Mucosa of stomach (tissue), 1 donor: Measurements from ENCODE around the gene RFWD3.

ENCODE experiments used
- H3K27me3 ChIP-seq: one replicate; pipeline ENCODE4 v1.7.0; 2013; ENCODE audit warnings: mild to moderate bottlenecking, low read length; ENCODE audit not compliant: control insufficient read depth, insufficient read depth
- H3K36me3 ChIP-seq: one replicate; pipeline ENCODE4 v1.7.0; 2013; ENCODE audit warnings: low read length; ENCODE audit not compliant: control insufficient read depth, insufficient read depth
- H3K4me1 ChIP-seq: one replicate; pipeline ENCODE4 v1.7.0; 2013; ENCODE audit warnings: mild to moderate bottlenecking, low read length; ENCODE audit not compliant: control insufficient read depth, insufficient read depth
- H3K4me3 ChIP-seq: one replicate; pipeline ENCODE4 v1.7.0; 2013; ENCODE audit warnings: low read length
- H3K9ac ChIP-seq: one replicate; pipeline ENCODE4 v1.7.0; 2013; ENCODE audit warnings: mild to moderate bottlenecking, low read length, moderate library complexity
- H3K9me3 ChIP-seq: one replicate; pipeline ENCODE4 v1.7.0; 2013; ENCODE audit warnings: mild to moderate bottlenecking, low read length, moderate library complexity; ENCODE audit not compliant: control insufficient read depth
- donor health status: Pancreatic carcinoma.

Gene RFWD3

DNA sequence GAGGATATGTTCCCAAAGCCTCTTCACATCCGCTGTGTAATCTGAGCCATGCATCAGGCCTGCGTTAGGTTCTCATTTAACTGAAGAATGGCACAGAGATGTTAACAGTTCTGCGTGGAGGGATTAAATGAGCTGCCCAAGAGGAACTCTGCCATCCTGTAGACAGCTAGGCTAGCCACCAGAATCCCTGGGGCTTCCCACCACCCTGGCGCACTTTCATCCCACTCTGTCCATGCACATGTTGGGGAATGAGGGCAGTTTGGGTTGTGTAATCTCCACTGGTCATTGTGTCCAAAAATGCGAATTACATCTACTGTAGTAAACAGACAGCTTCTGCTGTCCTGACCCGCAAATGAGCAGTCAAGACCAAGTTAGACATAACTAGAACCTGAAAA is 58.7 kb downstream of the RFWD3 start:
- H3K9ac ChIP-seq = no peak overlapping the region
- H3K4me1 ChIP-seq = peaks cover 14% of the 10 kb centered on the region
- H3K36me3 ChIP-seq = no peaks in the 10 kb centered on the region
- no peak overlapping the region for H3K4me3 ChIP-seq
- H3K27me3 ChIP-seq = no peaks in the 10 kb centered on the region
- H3K9me3 ChIP-seq = no peaks in the 10 kb centered on the region

DNA sequence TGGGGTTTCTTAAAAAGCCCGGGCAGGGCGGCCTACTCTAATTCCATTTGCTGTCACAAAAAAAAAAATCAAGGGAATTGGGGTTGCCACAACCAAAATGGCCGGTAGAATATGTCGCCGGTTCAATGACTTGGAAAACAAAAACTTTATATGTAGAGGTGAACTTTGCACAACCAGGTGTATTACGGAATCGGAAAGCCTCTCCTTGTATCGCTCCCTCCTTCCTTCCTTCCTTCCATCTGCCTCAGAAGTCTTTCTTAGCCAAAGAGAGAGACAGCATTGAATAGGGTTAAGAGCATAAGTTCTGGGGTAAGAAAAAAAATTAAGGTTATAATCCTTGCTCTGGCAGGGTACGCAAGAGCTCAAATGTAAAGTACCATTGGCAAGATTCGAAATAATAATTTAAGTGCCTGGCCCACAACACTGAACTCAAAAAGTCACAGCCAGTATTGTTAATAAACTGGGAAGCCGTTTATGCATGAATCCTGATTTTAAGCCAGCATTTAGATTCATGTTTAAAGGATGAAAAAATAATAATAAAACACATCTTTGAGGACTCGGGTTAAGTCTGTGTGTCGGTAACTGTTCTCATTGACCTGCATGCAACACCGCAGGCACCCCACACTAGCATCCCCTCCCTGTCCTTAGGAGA is 59.2 kb downstream of the RFWD3 start:
- no peaks in the 10 kb centered on the region for H3K27me3 ChIP-seq
- peak overlapping the region; percentile 87 for H3K9ac ChIP-seq
- H3K4me3 ChIP-seq = peak overlapping the region; percentile 70
- H3K9me3 ChIP-seq = no peaks in the 10 kb centered on the region
- H3K36me3 ChIP-seq = no peaks in the 10 kb centered on the region
- peaks cover 14% of the 10 kb centered on the region for H3K4me1 ChIP-seq

DNA sequence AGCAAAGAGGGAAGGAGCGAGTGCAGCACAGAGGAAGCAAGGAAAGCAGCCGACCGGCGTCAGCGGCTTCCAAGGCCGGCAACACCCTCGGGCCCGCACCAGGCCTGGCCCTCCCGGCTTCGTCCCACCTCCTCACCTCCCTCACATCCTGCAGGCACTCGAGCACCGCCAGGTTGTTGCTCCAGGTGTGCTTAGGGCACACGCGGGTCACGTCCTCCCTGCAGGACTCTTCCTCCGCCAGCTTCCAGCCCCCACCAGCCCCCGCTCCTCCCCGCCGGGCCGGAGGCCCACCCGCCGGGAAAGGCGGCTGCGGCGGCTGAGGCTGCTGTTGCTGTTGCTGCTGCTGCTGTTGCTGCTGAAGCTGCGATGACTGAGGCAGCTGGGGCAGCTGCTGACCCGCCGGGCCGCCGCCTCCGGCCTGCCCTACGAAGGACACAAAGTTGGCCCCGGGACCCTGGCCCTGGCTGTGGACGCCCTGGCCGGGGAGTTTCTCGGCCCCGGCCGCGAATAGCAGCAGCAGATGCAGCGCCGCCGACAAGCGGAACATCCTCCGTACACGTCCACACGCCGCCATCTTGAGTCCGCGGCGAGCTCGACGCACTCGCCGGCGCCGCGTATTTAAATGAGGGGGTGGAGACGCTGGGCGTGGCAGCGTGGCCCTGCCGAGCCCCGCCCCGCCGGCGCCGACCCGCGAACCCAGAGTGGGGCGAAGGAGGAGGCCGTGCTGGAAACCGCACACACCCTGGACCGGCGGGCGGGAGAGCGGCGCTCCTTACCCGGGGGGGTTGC is 60.0 kb downstream of the RFWD3 start, which contains the start of gene GLG1:
TSS of gene GLG1 (minus strand) at position 594 of the 789 bp plus-strand sequence. CDS start at position 574, 20 bp downstream.
- peak within 1 kb of the TSS; percentile 70 for H3K4me3 ChIP-seq
- H3K9me3 ChIP-seq = no peaks in the 10 kb centered on the region
- H3K27me3 ChIP-seq = no peaks in the 10 kb centered on the region
- no peaks in the 10 kb centered on the region for H3K36me3 ChIP-seq
- peak within 1 kb of the TSS; percentile 87 for H3K9ac ChIP-seq
- peaks cover 18% of the 10 kb centered on the region for H3K4me1 ChIP-seq

DNA sequence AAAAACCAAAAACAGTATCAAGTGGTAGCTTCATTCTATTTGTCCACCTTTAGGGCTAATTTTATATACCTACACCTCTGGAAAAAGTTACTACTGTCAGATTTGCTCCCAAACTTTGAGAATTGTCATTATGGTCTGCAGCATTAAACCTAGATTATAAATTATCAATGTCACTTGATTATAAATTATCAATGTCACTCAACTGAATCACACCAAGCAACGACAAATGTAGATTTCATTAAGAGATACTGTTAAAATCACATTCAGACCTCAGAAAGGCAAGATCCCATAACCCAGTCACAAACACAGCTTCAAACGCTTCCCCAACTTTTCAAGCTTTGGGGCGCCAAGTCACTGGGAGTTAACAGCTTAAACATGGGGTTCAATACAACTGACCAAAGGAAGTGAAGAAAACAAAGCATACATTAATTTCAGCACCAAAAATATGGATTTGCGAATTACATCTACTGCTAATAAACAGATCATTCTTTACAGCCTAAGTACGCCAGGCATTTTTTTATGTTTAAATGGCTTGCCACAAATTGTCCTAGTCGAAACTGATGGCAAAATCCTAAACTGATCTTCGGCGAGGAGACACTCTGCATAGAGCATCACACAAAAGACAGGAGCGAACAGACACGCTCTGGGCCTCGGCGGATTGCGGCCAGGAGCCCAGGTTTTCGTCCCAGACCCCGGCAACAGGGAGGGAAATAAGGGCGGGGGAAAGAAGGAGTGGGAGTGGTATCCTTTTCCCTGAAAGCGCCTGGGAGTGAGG is 60.7 kb downstream of the RFWD3 start:
- Histone ChIP-seq H3K4me3 (peak overlapping the region; percentile 70), H3K9ac (peak overlapping the region; percentile 87), H3K4me1 (peaks cover 26% of the 10 kb centered on the region), H3K36me3 (no peaks in the 10 kb centered on the region), H3K9me3 (no peaks in the 10 kb centered on the region), H3K27me3 (no peaks in the 10 kb centered on the region)

DNA sequence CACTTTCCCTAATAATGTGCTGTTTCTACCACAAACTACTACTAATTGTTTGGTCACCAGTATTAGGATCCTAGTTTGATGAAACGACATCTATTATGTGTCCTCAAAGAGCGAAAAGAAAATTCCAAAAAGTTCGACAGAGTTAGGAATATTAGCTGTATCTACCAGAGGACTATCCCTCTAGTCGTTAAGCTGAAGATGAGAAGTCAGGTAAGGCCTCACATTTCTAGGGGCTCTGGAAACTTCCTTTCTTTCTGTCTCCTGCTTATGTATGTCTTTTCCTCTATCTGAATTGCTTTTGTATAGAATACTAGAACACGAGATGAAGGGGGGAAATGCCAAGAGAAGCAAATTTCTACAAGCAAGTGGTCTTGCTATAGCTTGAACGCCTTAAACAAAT is 61.3 kb downstream of the RFWD3 start:
- Histone ChIP-seq H3K4me1 (peaks cover 32% of the 10 kb centered on the region), H3K9ac (peak overlapping the region; percentile 87), H3K4me3 (peak overlapping the region; percentile 70), H3K9me3 (no peaks in the 10 kb centered on the region), H3K36me3 (no peaks in the 10 kb centered on the region), H3K27me3 (no peaks in the 10 kb centered on the region)

DNA sequence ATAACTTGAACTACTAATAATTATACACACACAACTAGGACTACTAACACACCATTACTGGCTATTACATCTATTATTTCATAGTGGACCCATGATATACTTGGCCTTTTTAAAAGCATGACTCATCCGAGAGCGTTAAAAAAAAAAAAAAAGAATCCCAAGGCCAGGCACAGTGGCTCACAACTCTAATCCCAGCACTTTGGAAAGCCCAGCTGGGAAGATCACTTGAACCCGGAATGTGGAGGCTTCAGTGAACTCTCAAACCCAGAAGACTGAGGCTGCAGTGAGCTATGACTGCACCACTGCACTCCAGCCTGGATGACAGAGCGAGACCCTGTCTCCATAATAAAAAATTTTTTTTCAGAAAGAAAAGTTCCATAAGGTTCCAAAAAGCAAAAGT is 62.8 kb downstream of the RFWD3 start:
- Histone ChIP-seq H3K9me3 (no peaks in the 10 kb centered on the region), H3K36me3 (no peaks in the 10 kb centered on the region), H3K27me3 (no peaks in the 10 kb centered on the region), H3K9ac (no peak overlapping the region), H3K4me3 (no peak overlapping the region), H3K4me1 (peaks cover 34% of the 10 kb centered on the region)

DNA sequence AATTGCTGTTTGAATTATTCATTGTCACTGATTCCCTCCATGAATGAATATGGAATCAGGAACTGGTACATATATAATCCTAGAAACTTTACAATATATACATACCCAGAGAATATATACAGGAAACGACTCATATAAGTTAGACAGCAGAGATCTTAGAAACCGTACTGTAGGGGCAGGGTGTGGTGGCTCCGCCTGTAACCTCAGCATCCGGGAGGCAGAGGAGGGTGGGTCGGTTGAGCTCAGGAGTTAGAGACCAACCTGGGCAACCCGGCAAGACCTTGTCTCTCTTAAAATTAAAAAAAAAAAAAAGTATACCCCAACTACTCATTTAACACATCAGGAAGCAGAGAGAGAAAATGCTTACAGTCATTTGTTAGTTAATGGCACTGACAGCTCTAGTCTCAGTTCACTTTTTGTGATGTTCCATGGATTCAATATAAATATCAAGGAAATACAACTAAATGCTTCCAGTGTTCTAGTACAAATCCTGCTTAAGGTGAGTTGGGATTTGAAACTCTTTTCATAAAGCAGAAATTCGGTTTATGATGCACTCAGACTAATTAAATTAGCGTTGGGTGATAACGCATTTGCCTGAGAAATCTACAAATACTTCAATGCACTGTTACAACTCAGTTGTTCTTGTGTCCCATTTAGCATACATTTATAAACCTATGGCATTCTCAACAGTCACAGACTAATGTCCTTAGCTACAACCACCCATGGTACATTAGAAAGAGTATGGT is 65.4 kb downstream of the RFWD3 start:
- H3K4me3 ChIP-seq = no peak overlapping the region
- H3K9ac ChIP-seq = peak overlapping the region; percentile 39
- H3K27me3 ChIP-seq = no peaks in the 10 kb centered on the region
- H3K4me1 ChIP-seq = peaks cover 26% of the 10 kb centered on the region
- H3K9me3 ChIP-seq = no peaks in the 10 kb centered on the region
- no peaks in the 10 kb centered on the region for H3K36me3 ChIP-seq

DNA sequence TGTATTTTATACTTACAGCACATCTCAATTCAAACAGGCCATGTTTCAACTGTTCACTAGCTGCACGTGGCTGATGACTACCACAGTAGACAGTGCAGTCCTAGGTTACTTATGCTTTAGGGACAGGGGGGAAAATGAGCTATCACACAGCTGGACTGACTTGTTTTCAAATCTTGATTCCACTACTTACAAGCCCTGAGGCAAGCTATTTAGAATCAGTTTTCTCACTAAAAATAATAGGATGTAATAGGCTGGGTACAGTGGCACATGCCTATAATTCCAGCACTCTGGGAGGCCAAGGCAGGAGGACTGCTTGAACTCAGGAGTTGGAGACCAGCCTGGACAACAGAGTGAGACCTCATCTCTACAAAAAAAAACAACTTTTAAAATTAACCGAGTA is 70.1 kb downstream of the RFWD3 start:
- Histone ChIP-seq H3K27me3 (no peaks in the 10 kb centered on the region), H3K36me3 (no peaks in the 10 kb centered on the region), H3K4me1 (peaks cover 15% of the 10 kb centered on the region), H3K9me3 (no peaks in the 10 kb centered on the region), H3K9ac (no peak overlapping the region), H3K4me3 (no peak overlapping the region)

DNA sequence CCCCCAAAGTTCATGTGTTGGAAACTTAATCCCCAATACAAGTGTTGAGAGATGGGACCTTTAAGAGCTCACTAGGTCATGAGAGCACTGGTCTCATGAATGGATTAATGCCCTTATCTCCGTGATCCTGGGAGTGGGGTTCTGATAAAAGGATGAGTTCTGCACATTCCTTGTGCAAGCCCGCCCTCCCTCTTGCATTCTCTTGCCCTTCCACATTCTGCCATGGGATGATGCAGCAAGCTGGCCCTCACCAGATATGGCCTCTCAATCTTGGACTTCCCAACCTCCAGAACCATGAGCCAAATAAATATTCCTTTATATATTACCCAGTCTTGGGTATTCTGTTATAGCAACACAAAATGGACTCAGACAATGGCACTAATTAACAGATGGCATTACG is 73.8 kb downstream of the RFWD3 start:
- Histone ChIP-seq H3K9me3 (no peaks in the 10 kb centered on the region), H3K4me3 (no peak overlapping the region), H3K9ac (no peak overlapping the region), H3K4me1 (no peaks in the 10 kb centered on the region), H3K36me3 (no peaks in the 10 kb centered on the region), H3K27me3 (no peaks in the 10 kb centered on the region)

DNA sequence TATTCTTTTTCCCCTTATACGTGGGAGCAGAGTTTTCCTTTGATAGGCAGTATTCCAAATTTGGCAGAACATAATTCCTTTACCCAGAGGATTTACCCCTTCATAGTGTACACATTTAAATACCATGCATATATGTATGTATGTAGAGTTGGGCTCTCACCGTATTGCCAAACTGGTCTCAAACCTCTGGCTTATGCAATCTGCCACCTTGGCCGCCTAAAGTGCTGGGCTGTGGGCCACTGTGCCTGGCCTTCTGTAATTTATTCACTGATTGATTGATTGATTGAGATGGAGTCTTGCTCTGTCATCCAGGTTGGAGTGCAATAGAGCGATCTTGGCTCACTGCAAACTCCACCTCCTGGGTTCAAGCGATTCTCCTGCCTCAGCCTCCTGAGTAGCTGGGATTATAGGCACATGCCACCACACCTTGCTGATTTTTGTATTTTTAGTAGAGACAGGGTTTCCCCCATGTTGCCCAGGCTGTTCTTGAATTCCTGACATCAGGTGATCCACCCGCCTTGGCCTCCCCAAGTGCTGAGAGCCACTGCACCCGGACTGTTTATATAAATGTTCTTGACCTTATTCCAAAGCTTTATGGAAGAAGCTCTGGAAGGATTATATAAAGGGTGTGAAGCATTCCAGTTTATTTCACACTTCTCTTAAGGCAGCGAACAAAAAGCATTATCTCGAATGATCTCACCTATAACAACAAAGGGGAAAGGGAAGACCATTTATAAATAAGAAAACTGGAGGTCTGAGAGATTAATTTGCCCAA is 74.6 kb downstream of the RFWD3 start:
- no peaks in the 10 kb centered on the region for H3K27me3 ChIP-seq
- no peaks in the 10 kb centered on the region for H3K36me3 ChIP-seq
- H3K4me1 ChIP-seq = no peaks in the 10 kb centered on the region
- no peak overlapping the region for H3K4me3 ChIP-seq
- H3K9ac ChIP-seq = no peak overlapping the region
- H3K9me3 ChIP-seq = no peaks in the 10 kb centered on the region

DNA sequence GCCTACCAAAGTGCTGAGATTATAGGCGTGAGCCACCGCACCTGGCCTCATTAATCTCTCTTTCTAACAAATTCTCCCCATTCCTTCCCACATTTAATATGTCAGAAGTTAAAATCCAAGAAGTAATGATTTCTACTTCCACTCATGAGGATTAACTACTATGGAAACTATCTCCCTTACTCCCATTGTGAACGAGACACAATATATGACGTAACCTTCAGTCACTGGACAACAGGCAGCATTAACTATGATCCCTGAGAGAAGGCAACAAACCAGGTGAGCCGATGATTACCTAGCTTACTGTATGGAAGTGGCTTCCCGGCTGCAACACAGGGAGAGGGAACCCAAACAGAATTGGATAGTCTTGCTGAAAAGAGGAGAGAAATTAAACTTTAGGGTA is 79.7 kb downstream of the RFWD3 start:
- H3K9me3 ChIP-seq = no peaks in the 10 kb centered on the region
- H3K36me3 ChIP-seq = no peaks in the 10 kb centered on the region
- no peaks in the 10 kb centered on the region for H3K27me3 ChIP-seq
- H3K4me3 ChIP-seq = no peak overlapping the region
- peaks cover 3% of the 10 kb centered on the region for H3K4me1 ChIP-seq
- no peak overlapping the region for H3K9ac ChIP-seq
